ENCODE results near the gene FGD4.

DNA sequence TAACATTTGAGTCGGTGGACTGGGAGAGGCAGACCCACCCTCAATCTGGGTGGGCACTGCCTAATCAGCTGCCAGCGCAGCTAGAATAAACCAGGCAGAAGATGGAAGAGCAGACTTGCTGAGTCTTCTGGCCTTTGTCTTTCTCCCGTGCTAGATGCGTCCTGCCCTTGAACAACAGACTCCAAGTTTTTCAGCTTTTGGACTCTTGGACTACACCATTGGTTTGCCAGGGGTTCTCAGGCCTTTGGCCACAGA, 252.5 kb downstream of the FGD4 start:
- TF ChIP-seq, protein P1, sequence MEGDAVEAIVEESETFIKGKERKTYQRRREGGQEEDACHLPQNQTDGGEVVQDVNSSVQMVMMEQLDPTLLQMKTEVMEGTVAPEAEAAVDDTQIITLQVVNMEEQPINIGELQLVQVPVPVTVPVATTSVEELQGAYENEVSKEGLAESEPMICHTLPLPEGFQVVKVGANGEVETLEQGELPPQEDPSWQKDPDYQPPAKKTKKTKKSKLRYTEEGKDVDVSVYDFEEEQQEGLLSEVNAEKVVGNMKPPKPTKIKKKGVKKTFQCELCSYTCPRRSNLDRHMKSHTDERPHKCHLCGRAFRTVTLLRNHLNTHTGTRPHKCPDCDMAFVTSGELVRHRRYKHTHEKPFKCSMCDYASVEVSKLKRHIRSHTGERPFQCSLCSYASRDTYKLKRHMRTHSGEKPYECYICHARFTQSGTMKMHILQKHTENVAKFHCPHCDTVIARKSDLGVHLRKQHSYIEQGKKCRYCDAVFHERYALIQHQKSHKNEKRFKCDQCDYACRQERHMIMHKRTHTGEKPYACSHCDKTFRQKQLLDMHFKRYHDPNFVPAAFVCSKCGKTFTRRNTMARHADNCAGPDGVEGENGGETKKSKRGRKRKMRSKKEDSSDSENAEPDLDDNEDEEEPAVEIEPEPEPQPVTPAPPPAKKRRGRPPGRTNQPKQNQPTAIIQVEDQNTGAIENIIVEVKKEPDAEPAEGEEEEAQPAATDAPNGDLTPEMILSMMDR (IDR thresholded peaks at IDR 0.05): no peak
- TF ChIP-seq, protein P2, sequence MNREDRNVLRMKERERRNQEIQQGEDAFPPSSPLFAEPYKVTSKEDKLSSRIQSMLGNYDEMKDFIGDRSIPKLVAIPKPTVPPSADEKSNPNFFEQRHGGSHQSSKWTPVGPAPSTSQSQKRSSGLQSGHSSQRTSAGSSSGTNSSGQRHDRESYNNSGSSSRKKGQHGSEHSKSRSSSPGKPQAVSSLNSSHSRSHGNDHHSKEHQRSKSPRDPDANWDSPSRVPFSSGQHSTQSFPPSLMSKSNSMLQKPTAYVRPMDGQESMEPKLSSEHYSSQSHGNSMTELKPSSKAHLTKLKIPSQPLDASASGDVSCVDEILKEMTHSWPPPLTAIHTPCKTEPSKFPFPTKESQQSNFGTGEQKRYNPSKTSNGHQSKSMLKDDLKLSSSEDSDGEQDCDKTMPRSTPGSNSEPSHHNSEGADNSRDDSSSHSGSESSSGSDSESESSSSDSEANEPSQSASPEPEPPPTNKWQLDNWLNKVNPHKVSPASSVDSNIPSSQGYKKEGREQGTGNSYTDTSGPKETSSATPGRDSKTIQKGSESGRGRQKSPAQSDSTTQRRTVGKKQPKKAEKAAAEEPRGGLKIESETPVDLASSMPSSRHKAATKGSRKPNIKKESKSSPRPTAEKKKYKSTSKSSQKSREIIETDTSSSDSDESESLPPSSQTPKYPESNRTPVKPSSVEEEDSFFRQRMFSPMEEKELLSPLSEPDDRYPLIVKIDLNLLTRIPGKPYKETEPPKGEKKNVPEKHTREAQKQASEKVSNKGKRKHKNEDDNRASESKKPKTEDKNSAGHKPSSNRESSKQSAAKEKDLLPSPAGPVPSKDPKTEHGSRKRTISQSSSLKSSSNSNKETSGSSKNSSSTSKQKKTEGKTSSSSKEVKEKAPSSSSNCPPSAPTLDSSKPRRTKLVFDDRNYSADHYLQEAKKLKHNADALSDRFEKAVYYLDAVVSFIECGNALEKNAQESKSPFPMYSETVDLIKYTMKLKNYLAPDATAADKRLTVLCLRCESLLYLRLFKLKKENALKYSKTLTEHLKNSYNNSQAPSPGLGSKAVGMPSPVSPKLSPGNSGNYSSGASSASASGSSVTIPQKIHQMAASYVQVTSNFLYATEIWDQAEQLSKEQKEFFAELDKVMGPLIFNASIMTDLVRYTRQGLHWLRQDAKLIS (CRISPR knock-in tag; IDR thresholded peaks at IDR 0.05; ENCODE audit: borderline replicate concordance): no peak

Data from WTC11 (cell line).